NCI-H187 treated with DMSO at 0.1 percent for 48 hours (cell line): ENCODE measurements around the gene VIPR2.
"Not testable (repeated sequence)": the region's sequence is repeated elsewhere in the genome, so short reads cannot be mapped to it uniquely, and the experiment has no call there.

Experiments
- DNase-seq: peaks from one replicate; lab custom pipeline; 2025; lab: John Stamatoyannopoulos, UW

VIPR2 gene

GRCh38 chr7:159091480-159092475 is 52.9 kb downstream of the VIPR2 start:
- DNase-seq = no peak

GRCh38 chr7:159091041-159091440 is 53.6 kb downstream of the VIPR2 start:
- DNase-seq = no peak

- DNase-seq = no peak
These were observed 56.4 kb downstream of the VIPR2 start for GRCh38 chr7:159088016-159088865.

GRCh38 chr7:159086301-159086925 is 58.3 kb downstream of the VIPR2 start:
- DNase-seq = no peak

- DNase-seq = no peak
These were observed 60.4 kb downstream of the VIPR2 start for GRCh38 chr7:159084069-159084801.

- DNase-seq = no peak
These were observed 61.0 kb downstream of the VIPR2 start for GRCh38 chr7:159083698-159084068.

- DNase-seq = no peak
These were observed 61.5 kb downstream of the VIPR2 start for GRCh38 chr7:159083001-159083697.

- not testable (repeated sequence) for DNase-seq
These were observed 62.6 kb downstream of the VIPR2 start for GRCh38 chr7:159082075-159082474.

GRCh38 chr7:159078911-159079270 is 65.8 kb downstream of the VIPR2 start:
- DNase-seq = no peak

- no peak for DNase-seq
These were observed 66.3 kb downstream of the VIPR2 start for GRCh38 chr7:159078193-159078910.

- no peak for DNase-seq
These were observed 68.3 kb downstream of the VIPR2 start for GRCh38 chr7:159076333-159076732.

GRCh38 chr7:159075563-159076238 is 69.0 kb downstream of the VIPR2 start:
- DNase-seq = no peak

GRCh38 chr7:159071260-159071659 is 73.4 kb downstream of the VIPR2 start:
- no peak for DNase-seq

GRCh38 chr7:159070431-159071148 is 74.1 kb downstream of the VIPR2 start:
- no peak for DNase-seq

- no peak for DNase-seq
These were observed 75.7 kb downstream of the VIPR2 start for GRCh38 chr7:159068893-159069448.

- no peak for DNase-seq
These were observed 76.2 kb downstream of the VIPR2 start for GRCh38 chr7:159068488-159068811.

- no peak for DNase-seq
These were observed 76.8 kb downstream of the VIPR2 start for GRCh38 chr7:159067576-159068487.
